HepG2 (cell line): Measurements from ENCODE around the gene HMGN4. TPM values are rescaled to one million over a fixed set of nuclear protein-coding genes. Genes with fewer than 3 reads are reported as not detected.

Experiments
- ATF1 ChIP-seq: IDR thresholded peaks from 2 replicates; pipeline ENCODE4 v1.6.1; 2016; ENCODE audit warnings: mild to moderate bottlenecking, control low read depth
- DNMT3B ChIP-seq: conservative IDR thresholded peaks from 2 replicates; pipeline ENCODE4 v1.6.1; 2016; ENCODE audit warnings: missing biosample characterization, control low read depth
- EED ChIP-seq: sonication (generic); formaldehyde crosslinking; IDR thresholded peaks from 2 replicates; pipeline ENCODE4 v1.5.0; 2020; ENCODE audit warnings: mild to moderate bottlenecking, missing genetic modification reagents
- GATAD1 ChIP-seq: IDR thresholded peaks from 2 replicates; pipeline ENCODE4 v1.6.1; 2016; ENCODE audit warnings: missing genetic modification reagents, missing compliant biosample characterization
- HOXA7 ChIP-seq: sonication (generic); formaldehyde crosslinking; IDR thresholded peaks from 2 replicates; pipeline ENCODE4 v1.8.1; 2022; ENCODE audit warnings: mild to moderate bottlenecking, missing genetic modification reagents, moderate library complexity
- MIER2 ChIP-seq: IDR thresholded peaks from 2 replicates; pipeline ENCODE4 v1.6.1; 2016; ENCODE audit warnings: missing biosample characterization, missing genetic modification reagents
- PRDM4 ChIP-seq: sonication (generic); formaldehyde crosslinking; IDR thresholded peaks from 2 replicates; pipeline ENCODE4 v1.9.0; 2021; ENCODE audit warnings: missing genetic modification reagents, borderline replicate concordance
- RARG ChIP-seq: sonication (generic); formaldehyde crosslinking; IDR thresholded peaks from 2 replicates; pipeline ENCODE4 v1.4.0; 2020; ENCODE audit warnings: low read depth, mild to moderate bottlenecking, missing genetic modification reagents
- RXRB ChIP-seq: IDR thresholded peaks from 2 replicates; pipeline ENCODE4 v1.6.1; 2016; ENCODE audit warnings: borderline replicate concordance, missing genetic modification reagents, missing compliant biosample characterization
- ZBTB42 ChIP-seq: sonication (generic); formaldehyde crosslinking; IDR thresholded peaks from 2 replicates; pipeline ENCODE4 v1.5.0; 2020; ENCODE audit warnings: mild to moderate bottlenecking, missing genetic modification reagents
- ZHX1 ChIP-seq: sonication (generic); formaldehyde crosslinking; IDR thresholded peaks from 2 replicates; pipeline ENCODE4 v1.8.1; 2022; ENCODE audit warnings: low read depth, mild to moderate bottlenecking, missing genetic modification reagents
- ZMAT5 ChIP-seq: sonication (generic); formaldehyde crosslinking; IDR thresholded peaks from 2 replicates; pipeline ENCODE4 v1.5.0; 2020; ENCODE audit warnings: mild to moderate bottlenecking, low read depth, missing genetic modification reagents, borderline replicate concordance
- ZNF275 ChIP-seq: sonication (generic); formaldehyde crosslinking; IDR thresholded peaks from 2 replicates; pipeline ENCODE4 v1.8.0; 2022; ENCODE audit warnings: missing genetic modification reagents, mild to moderate bottlenecking, inconsistent platforms, borderline replicate concordance
- ZNF513 ChIP-seq: sonication (generic); formaldehyde crosslinking; conservative IDR thresholded peaks from 2 replicates; pipeline ENCODE4 v1.5.0; 2020; ENCODE audit warnings: missing genetic modification reagents
- ZNF563 ChIP-seq: sonication (generic); formaldehyde crosslinking; IDR thresholded peaks from 2 replicates; pipeline ENCODE4 v1.8.0; 2022; ENCODE audit warnings: mild to moderate bottlenecking, moderate library complexity, missing genetic modification reagents
- ZNF564 ChIP-seq: sonication (generic); formaldehyde crosslinking; IDR thresholded peaks from 2 replicates; pipeline ENCODE4 v1.8.1; 2023; ENCODE audit warnings: mild to moderate bottlenecking, missing genetic modification reagents
- ZNF670 ChIP-seq: sonication (generic); formaldehyde crosslinking; IDR thresholded peaks from 2 replicates; pipeline ENCODE4 v1.8.0; 2022; ENCODE audit warnings: mild to moderate bottlenecking, missing genetic modification reagents, borderline replicate concordance
- ZUFSP ChIP-seq: sonication (generic); formaldehyde crosslinking; IDR thresholded peaks from 2 replicates; pipeline ENCODE4 v1.9.0; 2021; ENCODE audit warnings: missing genetic modification reagents, mild to moderate bottlenecking, borderline replicate concordance
- polyA plus RNA-seq, 8 experiments: library from polyadenylated mRNA; depleted of rRNA in 3 of 8; stranded (reverse) in 7 of 8; unstranded in 1 of 8; fragments of >200 nt; fragmentation: Illumina TruSeq in 4 of 8; extraction: Trizol in 4 of 8; gene quantifications; 2 replicates each; pipeline versions ENCODE4 v1.2.1 to v1.2.3, GENCODE V29; 2011 to 2016; ENCODE audit warnings: low read depth in 4 of 8, missing spikeins in 1 of 8, mixed read lengths in 1 of 8; ENCODE audit not compliant: insufficient read depth in 1 of 8
- total RNA-seq, 5 experiments: library from RNA; depleted of rRNA; stranded (reverse); fragments of >200 nt; fragmentation: Illumina TruSeq; extraction: Trizol; gene quantifications; 2 replicates each; pipeline ENCODE4 v1.2.3, GENCODE V29; 2016; ENCODE audit warnings: low read depth in 1 of 5

The HMGN4 gene
- total and polyA plus RNA-seq, 2 of the 13 experiments (the other 11 are each of a cell fraction or from before 2014, with no cell fraction given): 39.9 to 52.1 TPM

- TF ChIP-seq ZNF275 (CRISPR knock-in tag) (no peak), ZNF670 (CRISPR knock-in tag) (no peak), ZHX1 (CRISPR knock-in tag) (no peak), MIER2 (CRISPR knock-in tag) (0 out of 2 replicates have a peak, but pooled peaks have one; percentile 34), ZNF513 (peak; percentile 94; the same call in 1 of the 2 replicates), RXRB (CRISPR knock-in tag) (peak; percentile 74), PRDM4 (CRISPR knock-in tag) (0 out of 2 replicates have a peak, but pooled peaks have one; percentile 39), RARG (no peak), GATAD1 (CRISPR knock-in tag) (peak; percentile 54; the same call in 1 of the 2 replicates), DNMT3B (CRISPR knock-in tag) (0 out of 2 replicates have a peak, but pooled peaks have one; percentile 70), ZBTB42 (0 out of 2 replicates have a peak, but pooled peaks have one; percentile 18), ATF1 (CRISPR knock-in tag) (no peak), ZNF564 (0 out of 2 replicates have a peak, but pooled peaks have one; percentile 47), EED (CRISPR knock-in tag) (no peak), ZNF563 (CRISPR knock-in tag) (no peak), ZUFSP (no peak), HOXA7 (CRISPR knock-in tag) (no peak), ZMAT5 (CRISPR knock-in tag) (no peak)
Measured at GRCh38 chr6:26520850-26521599, 17.1 kb upstream of the HMGN4 start (continued).
